ENCODE results near the gene NCAPD3. TPM values are rescaled to one million over a fixed set of nuclear protein-coding genes. Genes with fewer than 3 reads are reported as not detected.

The NCAPD3 gene
- total and polyA plus RNA-seq, 2 donors (not counting 3 experiments of a cell fraction or from before 2014, with no cell fraction given), result 22.6 to 43.8 TPM

- no peak overlapping the region for H2AFZ ChIP-seq (ENCODE audit: low read depth, low read length)
- no peak overlapping the region for H3K4me3 ChIP-seq (replicated peaks in 1 of 3; ENCODE audit: insufficient read depth in 1 of 3, low read depth in 1 of 3, low read length in 3 of 3)
- no peaks in the 10 kb centered on the region for H3K4me1 ChIP-seq (ENCODE audit: control insufficient read depth, extremely low read depth, insufficient read depth, low read length)
- no peaks in the 10 kb centered on the region for H3K27me3 ChIP-seq (ENCODE audit: control insufficient read depth in 2 of 2, insufficient read depth in 2 of 2, low read length in 2 of 2)
- no peaks in the 10 kb centered on the region for H3K79me2 ChIP-seq (ENCODE audit: control insufficient read depth, insufficient read depth, low read length)
- H3K9me3 ChIP-seq (replicated peaks; ENCODE audit: control insufficient read depth, insufficient read depth, low read length), result no peaks in the 10 kb centered on the region
- no peaks in the 10 kb centered on the region for H4K20me1 ChIP-seq (replicated peaks; ENCODE audit: control insufficient read depth, extremely low read depth, insufficient read depth, low read length)
- CTCF ChIA-PET, result no interaction called here
- POLR2A ChIA-PET, result no interaction called here
- no peak overlapping the region for H3K27ac ChIP-seq (ENCODE audit: insufficient read depth, low read depth, low read length)
- dilution Hi-C loops (cut with MboI; ENCODE audit: extremely low pct_ligation_motif_present, low sequenced_read_pairs), result no loop called here
- TF ChIP-seq FOS (IDR thresholded peaks at IDR 0.05; ENCODE audit: borderline replicate concordance, insufficient read depth, low read length) (no peak), EZH2 (IDR thresholded peaks at IDR 0.05; ENCODE audit: borderline replicate concordance, low read depth, low read length, severe bottlenecking) (no peak), POLR2A (IDR thresholded peaks at IDR 0.05; ENCODE audit: low read depth, low read length) (no peak), JUN (IDR thresholded peaks at IDR 0.05; ENCODE audit: borderline replicate concordance, insufficient read depth, insufficient read length, low read depth) (no peak), MYC (IDR thresholded peaks at IDR 0.05; ENCODE audit: low read depth, low read length) (no peak), GATA2 (IDR thresholded peaks at IDR 0.05; ENCODE audit: insufficient read depth, insufficient read length, low read depth, low read length) (no peak), CTCF (IDR thresholded peaks at IDR 0.05; ENCODE audit: extremely low read depth in 1 of 2, insufficient read depth in 1 of 2, low read depth in 1 of 2, low read length in 2 of 2) (no peak), POLR2AphosphoS5 (IDR thresholded peaks at IDR 0.05; ENCODE audit: insufficient read depth, low read depth, low read length) (no peak)
- TF ChIP-seq, protein P1, sequence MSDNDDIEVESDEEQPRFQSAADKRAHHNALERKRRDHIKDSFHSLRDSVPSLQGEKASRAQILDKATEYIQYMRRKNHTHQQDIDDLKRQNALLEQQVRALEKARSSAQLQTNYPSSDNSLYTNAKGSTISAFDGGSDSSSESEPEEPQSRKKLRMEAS (IDR thresholded peaks at IDR 0.05; ENCODE audit: insufficient read depth, insufficient read length), result no peak
- no peak overlapping the region for H3K9ac ChIP-seq (replicated peaks; ENCODE audit: extremely low read depth, insufficient read depth, low read length)
- H3K36me3 ChIP-seq (ENCODE audit: control insufficient read depth in 2 of 2, extremely low read depth in 1 of 2, insufficient read depth in 2 of 2, low read length in 2 of 2), result peaks cover 10 to 14% of the 10 kb centered on the region in 2 experiments
- no TSS peak for BruUV-seq (replicated peaks)
- no peak overlapping the region for H3K4me2 ChIP-seq (ENCODE audit: insufficient read depth, low read length)
- intact Hi-C loops (cut with micrococcal nuclease), result no loop called here
- FAIRE-seq (no peak), DNase-seq (ENCODE audit: low read depth, low spot score) (no peak)
- no peaks in the 10 kb centered on the region for H3K9me1 ChIP-seq (replicated peaks; ENCODE audit: control insufficient read depth, extremely low read depth, insufficient read depth, low read length)
Observed at GRCh38 chr11:134158023-134158422, 65.7 kb downstream of the NCAPD3 start.
